ENCODE results near the gene SBF2.

Gene SBF2

GRCh38 chr11:9982127-9982795 is 311.8 kb downstream of the SBF2 start:
- Histone ChIP-seq H3K4me2 (ENCODE audit: insufficient read depth, low read length, poor library complexity, severe bottlenecking) (no peak overlapping the region), H2BK12ac (ENCODE audit: low read length) (no peak overlapping the region), H3K27me3 (ENCODE audit: control insufficient read depth in 3 of 3, insufficient read depth in 3 of 3, low read depth in 1 of 3, low read length in 3 of 3) (no peaks in the 10 kb centered on the region), H3K4me1 (ENCODE audit: control insufficient read depth in 2 of 2, insufficient read depth in 1 of 2, low read depth in 1 of 2, low read length in 2 of 2) (no peaks in the 10 kb centered on the region), H3K14ac (ENCODE audit: low read length) (no peak overlapping the region), H4K8ac (ENCODE audit: low read depth, low read length) (no peak overlapping the region), H3K9me3 (replicated peaks in 1 of 2; ENCODE audit: control insufficient read depth in 2 of 2, insufficient read depth in 1 of 2, low read depth in 1 of 2, low read length in 2 of 2) (no peaks in the 10 kb centered on the region), H4K91ac (ENCODE audit: low read depth, low read length, poor library complexity) (no peak overlapping the region), H2BK120ac (ENCODE audit: low read depth, low read length) (no peak overlapping the region), H2BK15ac (ENCODE audit: low read length) (no peak overlapping the region), H3K9ac (ENCODE audit: low read depth, low read length, poor library complexity) (no peak overlapping the region), H3K23ac (ENCODE audit: low read depth, low read length, poor library complexity) (no peak overlapping the region), H3K18ac (ENCODE audit: low read length) (no peak overlapping the region), H2AFZ (ENCODE audit: low read length) (no peak overlapping the region), H3K79me1 (ENCODE audit: low read depth, low read length) (no peaks in the 10 kb centered on the region), H2BK5ac (ENCODE audit: low read length) (no peak overlapping the region), H2AK5ac (ENCODE audit: low read depth, low read length) (no peak overlapping the region), H3K27ac (replicated peaks; ENCODE audit: low read length) (no peak overlapping the region), H3K4ac (ENCODE audit: low read length) (no peak overlapping the region), H3K4me3 (ENCODE audit: low read length in 2 of 2) (no peak overlapping the region), H3K36me3 (replicated peaks in 1 of 2; ENCODE audit: control insufficient read depth in 2 of 2, insufficient read depth in 2 of 2, low read length in 2 of 2) (peaks cover 2 to 10% of the 10 kb centered on the region in 2 donors)
- DNase-seq (ENCODE audit: low spot score) = no peak
- WGBS, 2 donors (ENCODE audit: extremely low coverage in 2 of 2, insufficient read length in 2 of 2, insufficient replicate concordance in 1 of 2) = no CpG with 5 or more reads among the region's 6 CpGs

DNA sequence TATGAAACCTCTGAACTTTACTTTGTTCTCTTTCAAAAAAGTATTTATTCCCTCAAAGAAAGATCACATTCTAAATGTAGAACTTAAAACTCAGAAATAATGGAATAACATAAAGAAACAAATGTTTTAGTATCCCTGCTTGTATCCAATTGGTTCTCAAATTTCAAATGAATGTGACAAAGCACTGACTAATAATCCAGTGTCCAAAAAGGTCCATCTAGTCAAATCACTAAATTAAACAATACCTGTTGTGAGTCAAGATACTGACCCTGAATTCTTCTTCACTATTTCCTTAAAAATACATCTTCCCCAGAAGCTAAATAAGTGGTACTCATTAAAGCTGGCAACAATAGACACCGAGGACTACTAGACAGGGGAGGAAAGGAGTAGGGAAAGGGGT is 313.1 kb downstream of the SBF2 start:
- Histone ChIP-seq H3K9me3 (replicated peaks in 1 of 2; ENCODE audit: control insufficient read depth in 2 of 2, insufficient read depth in 1 of 2, low read depth in 1 of 2, low read length in 2 of 2) (no peaks in the 10 kb centered on the region), H4K8ac (ENCODE audit: low read depth, low read length) (no peak overlapping the region), H3K27ac (replicated peaks; ENCODE audit: low read length) (no peak overlapping the region), H3K4me2 (ENCODE audit: insufficient read depth, low read length, poor library complexity, severe bottlenecking) (no peak overlapping the region), H3K9ac (ENCODE audit: low read depth, low read length, poor library complexity) (no peak overlapping the region), H3K79me1 (ENCODE audit: low read depth, low read length) (no peaks in the 10 kb centered on the region), H2AK5ac (ENCODE audit: low read depth, low read length) (no peak overlapping the region), H3K18ac (ENCODE audit: low read length) (no peak overlapping the region), H2BK5ac (ENCODE audit: low read length) (no peak overlapping the region), H3K4ac (ENCODE audit: low read length) (no peak overlapping the region), H3K27me3 (ENCODE audit: control insufficient read depth in 3 of 3, insufficient read depth in 3 of 3, low read depth in 1 of 3, low read length in 3 of 3) (no peaks in the 10 kb centered on the region), H3K4me1 (ENCODE audit: control insufficient read depth in 2 of 2, insufficient read depth in 1 of 2, low read depth in 1 of 2, low read length in 2 of 2) (no peaks in the 10 kb centered on the region), H3K23ac (ENCODE audit: low read depth, low read length, poor library complexity) (no peak overlapping the region), H2BK15ac (ENCODE audit: low read length) (no peak overlapping the region), H3K4me3 (ENCODE audit: low read length in 2 of 2) (no peak overlapping the region), H2AFZ (ENCODE audit: low read length) (no peak overlapping the region), H2BK12ac (ENCODE audit: low read length) (no peak overlapping the region), H3K14ac (ENCODE audit: low read length) (no peak overlapping the region), H3K36me3 (replicated peaks in 1 of 2; ENCODE audit: control insufficient read depth in 2 of 2, insufficient read depth in 2 of 2, low read length in 2 of 2) (peaks cover 2 to 10% of the 10 kb centered on the region in 2 donors), H4K91ac (ENCODE audit: low read depth, low read length, poor library complexity) (no peak overlapping the region), H2BK120ac (ENCODE audit: low read depth, low read length) (no peak overlapping the region)
- no peak for DNase-seq (ENCODE audit: low spot score)
- no CpG with 5 or more reads among the region's 1 CpG for WGBS, 2 donors (ENCODE audit: extremely low coverage in 2 of 2, insufficient read length in 2 of 2, insufficient replicate concordance in 1 of 2)

GRCh38 chr11:9977554-9977953 is 316.5 kb downstream of the SBF2 start:
- Histone ChIP-seq H2BK5ac (ENCODE audit: low read length) (no peak overlapping the region), H4K91ac (ENCODE audit: low read depth, low read length, poor library complexity) (no peak overlapping the region), H3K27ac (replicated peaks; ENCODE audit: low read length) (no peak overlapping the region), H3K14ac (ENCODE audit: low read length) (no peak overlapping the region), H3K4ac (ENCODE audit: low read length) (no peak overlapping the region), H3K27me3 (ENCODE audit: control insufficient read depth in 3 of 3, insufficient read depth in 3 of 3, low read depth in 1 of 3, low read length in 3 of 3) (no peaks in the 10 kb centered on the region), H3K18ac (ENCODE audit: low read length) (no peak overlapping the region), H2BK15ac (ENCODE audit: low read length) (no peak overlapping the region), H2BK12ac (ENCODE audit: low read length) (no peak overlapping the region), H3K4me1 (ENCODE audit: control insufficient read depth in 2 of 2, insufficient read depth in 1 of 2, low read depth in 1 of 2, low read length in 2 of 2) (no peaks in the 10 kb centered on the region), H3K36me3 (replicated peaks in 1 of 2; ENCODE audit: control insufficient read depth in 2 of 2, insufficient read depth in 2 of 2, low read length in 2 of 2) (peaks cover 0 to 6% of the 10 kb centered on the region in 2 donors), H4K8ac (ENCODE audit: low read depth, low read length) (no peak overlapping the region), H3K4me3 (ENCODE audit: low read length in 2 of 2) (no peak overlapping the region), H2AK5ac (ENCODE audit: low read depth, low read length) (no peak overlapping the region), H3K4me2 (ENCODE audit: insufficient read depth, low read length, poor library complexity, severe bottlenecking) (no peak overlapping the region), H3K79me1 (ENCODE audit: low read depth, low read length) (no peaks in the 10 kb centered on the region), H3K23ac (ENCODE audit: low read depth, low read length, poor library complexity) (no peak overlapping the region), H2AFZ (ENCODE audit: low read length) (no peak overlapping the region), H2BK120ac (ENCODE audit: low read depth, low read length) (no peak overlapping the region), H3K9me3 (replicated peaks in 1 of 2; ENCODE audit: control insufficient read depth in 2 of 2, insufficient read depth in 1 of 2, low read depth in 1 of 2, low read length in 2 of 2) (no peaks in the 10 kb centered on the region), H3K9ac (ENCODE audit: low read depth, low read length, poor library complexity) (no peak overlapping the region)
- DNase-seq (ENCODE audit: low spot score) = no peak
- no CpG with 5 or more reads among the region's 1 CpG for WGBS, 2 donors (ENCODE audit: extremely low coverage in 2 of 2, insufficient read length in 2 of 2, insufficient replicate concordance in 1 of 2)

GRCh38 chr11:9974375-9974774 is 319.6 kb downstream of the SBF2 start:
- Histone ChIP-seq H3K27ac (replicated peaks; ENCODE audit: low read length) (no peak overlapping the region), H3K4me1 (ENCODE audit: control insufficient read depth in 2 of 2, insufficient read depth in 1 of 2, low read depth in 1 of 2, low read length in 2 of 2) (no peaks in the 10 kb centered on the region), H2AFZ (ENCODE audit: low read length) (no peak overlapping the region), H3K9me3 (replicated peaks in 1 of 2; ENCODE audit: control insufficient read depth in 2 of 2, insufficient read depth in 1 of 2, low read depth in 1 of 2, low read length in 2 of 2) (no peaks in the 10 kb centered on the region), H2AK5ac (ENCODE audit: low read depth, low read length) (no peak overlapping the region), H3K18ac (ENCODE audit: low read length) (no peak overlapping the region), H2BK12ac (ENCODE audit: low read length) (no peak overlapping the region), H2BK120ac (ENCODE audit: low read depth, low read length) (no peak overlapping the region), H3K23ac (ENCODE audit: low read depth, low read length, poor library complexity) (no peak overlapping the region), H3K4me2 (ENCODE audit: insufficient read depth, low read length, poor library complexity, severe bottlenecking) (no peak overlapping the region), H2BK15ac (ENCODE audit: low read length) (no peak overlapping the region), H3K9ac (ENCODE audit: low read depth, low read length, poor library complexity) (no peak overlapping the region), H4K91ac (ENCODE audit: low read depth, low read length, poor library complexity) (no peak overlapping the region), H2BK5ac (ENCODE audit: low read length) (no peak overlapping the region), H3K14ac (ENCODE audit: low read length) (no peak overlapping the region), H4K8ac (ENCODE audit: low read depth, low read length) (no peak overlapping the region), H3K79me1 (ENCODE audit: low read depth, low read length) (no peaks in the 10 kb centered on the region), H3K4ac (ENCODE audit: low read length) (no peak overlapping the region), H3K4me3 (ENCODE audit: low read length in 2 of 2) (no peak overlapping the region), H3K36me3 (replicated peaks in 1 of 2; ENCODE audit: control insufficient read depth in 2 of 2, insufficient read depth in 2 of 2, low read length in 2 of 2) (peaks cover 0 to 10% of the 10 kb centered on the region in 2 donors), H3K27me3 (ENCODE audit: control insufficient read depth in 3 of 3, insufficient read depth in 3 of 3, low read depth in 1 of 3, low read length in 3 of 3) (no peaks in the 10 kb centered on the region)
- DNase-seq (ENCODE audit: low spot score) = no peak
- WGBS, 2 donors (ENCODE audit: extremely low coverage in 2 of 2, insufficient read length in 2 of 2, insufficient replicate concordance in 1 of 2) = no CpG with 5 or more reads among the region's 8 CpGs
